Right cardiac atrium (tissue), 5 donors: Measurements from ENCODE around the gene RPTOR. TPM values are rescaled to one million over a fixed set of nuclear protein-coding genes. Genes with fewer than 3 reads are reported as not detected.

Experiments used
- ATAC-seq, 2 donors: fragments of 200-7000 bp; cut with Tn5 transposase; one replicate each; pipeline versions ENCODE4 v1.8.0 to v1.9.1; 2020; ENCODE audit warnings: moderate library complexity in 2 of 2, mild to moderate bottlenecking in 1 of 2
- DNase-seq, 3 donors: peaks; one replicate each; pipeline ENCODE4 v3.0.0-alpha.2; 2020
- H3K27ac ChIP-seq: one replicate; pipeline ENCODE4 v1.5.1; 2013; ENCODE audit warnings: mild to moderate bottlenecking, low read length, control low read depth, moderate library complexity
- H3K27me3 ChIP-seq: one replicate; pipeline ENCODE4 v1.6.1; 2013; ENCODE audit not compliant: control insufficient read depth, insufficient read depth
- H3K4me1 ChIP-seq: one replicate; pipeline ENCODE4 v1.6.1; 2013; ENCODE audit warnings: low read length; ENCODE audit not compliant: control insufficient read depth, insufficient read depth
- H3K4me3 ChIP-seq: one replicate; pipeline ENCODE4 v1.5.1; 2013; ENCODE audit warnings: low read length, control low read depth
- H3K9me3 ChIP-seq: one replicate; pipeline ENCODE4 v1.6.1; 2013; ENCODE audit warnings: low read length; ENCODE audit not compliant: control insufficient read depth
- WGBS: extraction: QIAGEN DNeasy Blood & Tissue Kit; methylation state at CpG from one replicate; pipeline ENCODE4 v1.1.7; 2013; 5-methylcytosine and 5-hydroxymethylcytosine counted together
- intact Hi-C, 4 donors: fragments of 100-400 bp; cut with DNase I; formaldehyde crosslinking; loops; one replicate each; pipeline versions ENCODE4 v1.11.0 to v1.14.0; 2022 to 2023
- polyA plus RNA-seq: library from polyadenylated mRNA; stranded (reverse); fragments of 200-250 nt; gene quantifications from one replicate; pipeline ENCODE4 v1.2.3, GENCODE V29; 2013
- total RNA-seq, 4 donors: library from RNA; stranded (reverse); fragmentation: NEBNext Ultra II Directional; extraction: Animal tissue kit (Norgen Biotek cat#: 25700); gene quantifications; one replicate each; pipeline ENCODE4 v1.2.1, GENCODE V29; 2021
- donor health status: healthy with polysubstance abuse.
- donor health status: DM: no; HTN: yes; CAD: no.
- donor health status: DM: no; HTN: no; CAD: no.
- donor health status: DM: no; HTN: yes; CAD: no; lungs with severe emphysema.
- donor health status: DM: yes; HTN: yes; CAD: no.

The RPTOR gene
- total and polyA plus RNA-seq, 5 donors: 15.2 to 27.0 (median 25.3) TPM

DNA sequence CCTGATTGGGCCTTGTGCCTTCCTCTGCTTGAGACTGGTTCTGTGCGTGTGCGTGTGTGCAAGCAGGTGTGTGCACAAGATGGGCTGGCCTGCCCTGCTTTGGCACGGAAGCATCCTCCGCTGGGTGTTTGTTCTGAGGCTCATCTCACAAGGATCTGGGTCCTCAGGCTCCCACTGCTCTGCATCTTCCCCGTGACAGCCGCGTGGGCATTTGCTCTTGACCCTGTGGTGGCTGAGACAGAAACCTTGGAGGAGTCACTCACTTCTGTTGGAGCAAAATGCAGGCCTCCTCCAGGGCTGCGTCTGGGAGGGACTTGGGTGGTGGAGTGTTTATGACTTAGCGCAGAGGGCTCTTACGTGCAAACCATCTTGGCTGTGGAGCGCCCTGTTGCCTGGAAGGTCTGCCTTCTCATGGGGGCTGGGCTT is 119.2 kb downstream of the RPTOR start:
- Histone ChIP-seq H3K27me3 (no peaks in the 10 kb centered on the region), H3K27ac (no peak overlapping the region), H3K4me3 (no peak overlapping the region), H3K9me3 (no peaks in the 10 kb centered on the region), H3K4me1 (peaks cover 3% of the 10 kb centered on the region)
- intact Hi-C loops: no loop called here
- 74% methylated on average over 11 of the region's 11 CpGs for whole genome bisulfite sequencing
- DNase-seq (peak in 2 of 3 donors; percentile 43 to 74), ATAC-seq (peak; percentile 63 to 79)

DNA sequence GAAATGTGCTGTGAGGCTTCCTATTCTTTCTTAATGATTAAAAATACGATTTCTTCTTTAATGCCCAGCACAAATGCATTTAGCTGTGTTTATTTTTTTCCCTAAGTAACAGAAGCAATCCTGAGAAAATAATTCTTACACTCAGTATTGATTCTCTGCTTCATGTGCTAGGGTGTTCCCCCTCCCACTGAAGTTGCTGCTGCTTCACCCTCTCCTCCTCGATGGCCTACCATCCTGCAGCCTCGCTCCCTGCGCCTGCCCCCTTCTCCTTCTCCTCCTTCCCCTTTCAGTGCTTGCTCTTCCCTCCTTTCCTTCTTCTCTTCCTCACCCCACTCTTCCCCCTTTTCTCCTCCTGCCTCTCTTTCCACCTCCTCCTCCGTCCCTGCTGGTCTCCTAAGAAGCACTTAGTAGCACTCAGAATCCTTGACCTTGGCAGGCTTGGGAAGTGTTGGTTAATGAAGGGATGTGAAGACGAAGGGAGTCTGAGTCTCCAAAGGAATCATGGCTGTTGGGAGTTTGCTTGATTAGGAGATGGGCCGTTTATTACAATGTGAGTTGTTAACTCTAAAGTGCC is 119.7 kb downstream of the RPTOR start:
- Histone ChIP-seq H3K27me3 (no peaks in the 10 kb centered on the region), H3K27ac (no peak overlapping the region), H3K4me3 (no peak overlapping the region), H3K4me1 (peaks cover 3% of the 10 kb centered on the region), H3K9me3 (no peaks in the 10 kb centered on the region)
- ATAC-seq: no peak
- WGBS: 42% methylated on average over 7 of the region's 7 CpGs
- DNase-seq: no peak
- intact Hi-C loops: no loop called here

DNA sequence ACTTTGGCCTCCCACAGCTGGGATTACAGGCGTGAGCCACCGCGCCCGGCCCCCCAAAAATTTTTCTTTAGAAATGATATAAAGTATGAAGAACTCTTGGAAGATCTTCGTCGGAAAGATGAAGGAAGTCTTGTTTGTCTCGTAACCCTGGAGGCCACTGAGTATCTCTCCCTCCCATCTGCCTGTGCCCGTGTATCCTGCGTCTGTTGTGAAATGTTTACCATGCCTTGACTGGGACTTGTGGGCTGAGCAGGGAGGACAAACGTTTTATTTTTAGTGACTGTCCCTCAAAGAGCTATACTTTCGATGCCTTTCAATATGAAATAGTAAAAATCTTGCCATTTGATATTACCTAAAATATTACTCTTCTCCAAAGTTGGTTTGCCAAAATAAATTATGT is 121.2 kb downstream of the RPTOR start:
- intact Hi-C loops: no loop called here
- DNase-seq (no peak), ATAC-seq (no peak)
- Histone ChIP-seq H3K27ac (no peak overlapping the region), H3K4me1 (peaks cover 3% of the 10 kb centered on the region), H3K9me3 (no peaks in the 10 kb centered on the region), H3K4me3 (no peak overlapping the region), H3K27me3 (no peaks in the 10 kb centered on the region)
- 86% methylated on average over 11 of the region's 11 CpGs for WGBS

DNA sequence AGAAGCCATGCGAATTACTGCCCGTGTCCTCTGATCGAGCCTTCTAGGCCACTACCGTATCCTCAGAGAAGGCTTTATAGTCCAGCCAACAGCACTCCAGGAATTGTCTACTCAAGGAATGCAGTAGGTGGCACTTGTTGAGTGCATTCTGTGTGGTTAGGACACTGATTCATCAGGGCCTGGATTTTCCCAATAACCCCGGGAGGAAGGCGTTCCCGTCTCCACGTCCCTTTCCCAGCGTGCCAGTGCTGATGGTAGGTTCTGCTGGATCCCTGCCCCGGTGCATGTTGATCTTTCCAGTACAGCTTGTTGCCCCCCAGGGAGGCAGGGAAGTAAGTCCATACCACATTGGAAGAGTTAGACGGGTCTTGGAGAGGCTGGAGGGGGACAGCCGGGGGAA is 122.2 kb downstream of the RPTOR start:
- DNase-seq: no peak
- no peak overlapping the region for H3K27ac ChIP-seq
- WGBS: 97% methylated on average over 12 of the region's 12 CpGs
- no peak overlapping the region for H3K4me3 ChIP-seq
- intact Hi-C loops: no loop called here
- peaks cover 3% of the 10 kb centered on the region for H3K4me1 ChIP-seq
- no peaks in the 10 kb centered on the region for H3K9me3 ChIP-seq
- no peaks in the 10 kb centered on the region for H3K27me3 ChIP-seq
- no peak for ATAC-seq

DNA sequence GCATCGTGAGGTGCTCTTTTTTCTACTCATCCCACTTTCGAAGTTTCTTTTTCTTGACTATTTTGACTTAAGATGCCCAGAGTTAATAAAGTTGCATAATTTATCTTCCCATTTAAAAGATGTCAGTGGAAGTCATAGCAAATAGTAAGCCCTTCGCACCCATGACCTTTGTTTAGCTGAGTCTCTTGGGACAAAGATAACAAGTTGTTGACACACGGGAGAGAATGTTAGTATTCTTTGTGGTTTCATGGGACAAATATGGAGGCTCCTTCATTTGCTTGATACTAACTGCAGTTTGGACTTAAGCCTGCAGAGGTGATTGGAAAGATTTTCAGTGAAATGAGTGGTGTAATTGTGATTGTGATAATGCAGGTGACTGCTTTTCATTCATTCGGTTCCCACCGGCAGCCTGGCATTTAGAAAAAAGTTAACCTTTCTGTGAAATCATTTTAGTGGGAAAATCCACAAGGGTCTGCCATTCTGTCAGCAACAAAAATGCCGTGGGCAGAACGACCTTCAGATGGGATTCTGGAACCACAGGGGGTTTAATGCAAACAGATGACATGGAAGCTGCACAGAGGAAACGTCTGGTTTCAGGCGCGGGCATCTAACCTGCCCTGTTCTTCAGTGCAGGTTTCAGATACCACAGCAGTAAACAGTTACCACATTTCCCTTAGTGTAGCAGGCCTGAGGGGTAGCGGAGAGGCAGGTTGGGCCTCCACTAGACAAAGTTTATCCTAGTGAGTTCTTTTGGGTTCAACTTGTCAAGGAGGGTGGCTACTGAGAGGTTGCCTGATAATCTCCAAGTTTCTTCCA is 123.0 kb downstream of the RPTOR start:
- Histone ChIP-seq H3K27ac (no peak overlapping the region), H3K9me3 (no peaks in the 10 kb centered on the region), H3K4me1 (peaks cover 3% of the 10 kb centered on the region), H3K4me3 (no peak overlapping the region), H3K27me3 (no peaks in the 10 kb centered on the region)
- ATAC-seq (no peak), DNase-seq (no peak)
- WGBS: 82% methylated on average over 12 of the region's 12 CpGs
- intact Hi-C loops: no loop called here

DNA sequence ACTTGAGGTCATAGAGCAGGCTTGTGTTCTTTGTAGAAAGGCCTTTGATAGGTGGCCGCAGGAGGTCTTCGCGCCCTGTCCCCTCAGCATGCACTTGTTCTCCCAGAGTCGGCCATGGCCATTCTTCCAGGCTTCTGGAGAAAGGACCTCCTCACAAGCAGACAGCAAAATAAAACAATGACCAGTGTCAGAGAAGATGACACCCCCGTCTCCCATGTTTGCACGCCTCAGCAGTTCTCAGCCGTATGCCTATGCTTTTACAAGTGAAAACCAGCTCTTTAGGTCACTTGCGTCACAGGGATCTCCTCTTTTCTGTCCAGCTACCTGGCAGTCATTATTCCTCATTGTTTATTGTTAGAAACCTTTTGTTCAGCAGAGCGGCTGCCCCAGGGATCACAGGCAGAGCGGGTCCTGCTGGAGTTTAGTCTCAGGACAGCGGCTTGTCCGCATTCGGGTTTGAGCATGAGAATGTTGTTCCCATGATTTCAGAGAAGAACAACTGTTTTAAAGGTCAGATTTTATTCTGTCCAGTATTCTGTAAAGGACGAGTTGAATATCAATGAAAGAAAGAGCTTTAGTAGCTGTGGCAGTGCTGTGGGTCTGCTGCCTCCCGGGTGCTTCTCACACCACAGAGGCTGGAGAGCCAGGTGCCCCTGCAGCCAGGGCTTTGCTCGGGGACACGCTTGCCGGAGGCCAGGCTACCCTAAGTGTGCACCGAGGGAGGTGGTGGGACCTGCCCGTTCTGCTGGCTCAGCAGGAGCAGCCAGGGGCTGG is 123.9 kb downstream of the RPTOR start:
- DNase-seq (no peak), ATAC-seq (no peak)
- Histone ChIP-seq H3K4me3 (no peak overlapping the region), H3K27me3 (no peaks in the 10 kb centered on the region), H3K4me1 (peaks cover 3% of the 10 kb centered on the region), H3K9me3 (no peaks in the 10 kb centered on the region), H3K27ac (no peak overlapping the region)
- intact Hi-C loops: no loop called here
- WGBS: 90% methylated on average over 20 of the region's 20 CpGs

DNA sequence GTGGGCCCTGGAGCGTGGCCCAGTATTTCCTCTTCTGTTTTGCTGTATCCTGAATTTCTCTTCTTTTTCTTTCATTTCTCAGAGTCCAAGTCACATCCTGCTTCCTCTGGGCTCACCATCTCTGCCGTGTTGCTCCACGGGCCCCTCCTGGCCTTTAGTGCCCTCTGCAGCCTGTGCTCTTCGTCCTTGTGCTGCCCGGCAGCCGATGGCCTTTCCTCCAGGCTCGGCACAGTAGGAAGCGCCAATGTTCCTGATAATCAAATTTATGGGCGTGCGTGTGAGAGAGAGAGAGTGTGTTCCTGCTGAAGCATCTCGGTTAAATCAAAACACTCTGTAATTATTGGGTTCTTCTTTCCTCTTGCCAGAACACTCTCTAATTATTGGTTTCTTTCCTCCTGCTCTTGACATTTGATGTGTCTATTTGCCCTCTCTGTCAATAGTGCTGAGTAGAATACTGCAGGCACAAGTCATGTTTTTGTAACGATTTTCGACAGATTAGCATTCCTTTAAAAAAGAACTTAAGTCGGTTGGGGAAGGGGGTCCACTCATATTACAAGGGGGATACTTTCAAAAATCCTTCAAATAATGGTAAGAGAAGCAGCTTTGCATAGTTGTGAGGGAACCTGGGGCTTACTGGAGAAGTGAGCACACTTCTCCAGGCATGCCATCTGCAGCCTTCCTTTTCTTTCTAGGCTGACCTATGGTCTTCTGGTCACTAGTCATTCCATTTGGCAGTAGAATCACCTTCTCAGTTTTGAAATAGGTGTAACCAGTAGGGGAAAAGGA is 126.6 kb downstream of the RPTOR start:
- ATAC-seq (no peak), DNase-seq (no peak)
- Histone ChIP-seq H3K27me3 (no peaks in the 10 kb centered on the region), H3K27ac (no peak overlapping the region), H3K4me3 (no peak overlapping the region), H3K4me1 (no peaks in the 10 kb centered on the region), H3K9me3 (no peaks in the 10 kb centered on the region)
- intact Hi-C loops: no loop called here
- 79% methylated on average over 14 of the region's 14 CpGs for WGBS

DNA sequence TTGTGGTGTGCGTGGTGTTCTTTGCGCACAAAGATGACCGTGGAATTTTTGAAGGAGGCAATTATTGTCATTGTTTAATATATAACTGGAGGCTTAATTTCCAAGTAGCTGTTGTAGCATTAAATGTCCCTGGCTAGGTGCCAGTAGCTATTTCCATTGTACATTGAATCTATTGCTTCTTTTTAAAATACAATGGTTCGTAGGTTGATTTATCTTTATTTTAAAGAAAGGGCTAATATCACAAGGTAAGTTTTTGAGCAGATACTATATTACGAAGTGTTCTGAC is 127.1 kb downstream of the RPTOR start:
- DNase-seq (no peak), ATAC-seq (no peak)
- no peaks in the 10 kb centered on the region for H3K4me1 ChIP-seq
- no peaks in the 10 kb centered on the region for H3K27me3 ChIP-seq
- intact Hi-C loops: no loop called here
- no peak overlapping the region for H3K27ac ChIP-seq
- WGBS: 87% methylated on average over 5 of the region's 5 CpGs
- H3K9me3 ChIP-seq: no peaks in the 10 kb centered on the region
- no peak overlapping the region for H3K4me3 ChIP-seq

DNA sequence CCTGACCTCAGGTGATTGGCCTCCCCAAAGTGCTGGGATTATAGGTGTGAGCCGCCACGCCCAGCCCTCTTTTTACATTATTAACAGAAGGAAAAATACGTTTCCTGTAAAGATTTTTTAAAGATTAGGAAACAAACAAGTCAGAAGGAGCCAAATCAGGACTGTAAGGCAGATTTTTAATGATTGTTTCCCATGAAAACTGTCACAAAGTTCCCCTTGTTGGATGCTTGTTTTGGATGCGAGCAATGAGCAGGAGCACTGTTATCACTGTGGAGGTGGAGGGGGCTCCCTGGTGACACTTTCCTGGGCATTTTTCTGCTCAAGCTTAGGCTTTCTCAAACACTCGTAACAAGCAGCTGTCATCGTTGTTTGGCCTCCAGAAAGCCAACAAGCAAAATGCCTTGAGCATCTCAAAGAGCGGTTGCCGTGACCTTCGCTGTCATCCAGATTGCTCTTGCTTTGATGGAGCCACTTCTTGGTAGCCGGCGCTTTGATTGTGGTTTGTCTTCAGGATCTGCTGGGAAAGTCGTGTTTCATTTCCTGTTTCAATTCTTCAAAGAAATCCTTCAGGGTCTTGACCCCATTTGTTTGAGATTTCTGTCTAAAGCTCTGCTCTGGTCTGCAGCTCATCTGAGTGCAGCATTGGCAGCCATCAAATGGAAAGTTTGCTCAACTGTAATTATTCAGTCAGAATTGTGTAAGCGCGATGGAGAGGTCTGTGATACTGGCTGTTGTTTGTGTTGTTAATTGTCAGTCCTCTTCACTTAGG is 128.7 kb downstream of the RPTOR start:
- Histone ChIP-seq H3K27ac (no peak overlapping the region), H3K27me3 (no peaks in the 10 kb centered on the region), H3K9me3 (no peaks in the 10 kb centered on the region), H3K4me1 (no peaks in the 10 kb centered on the region), H3K4me3 (no peak overlapping the region)
- WGBS: 72% methylated on average over 14 of the region's 14 CpGs
- ATAC-seq: peak in 1 of 2 donors; percentile 41
- intact Hi-C loops: no loop called here
- no peak for DNase-seq

DNA sequence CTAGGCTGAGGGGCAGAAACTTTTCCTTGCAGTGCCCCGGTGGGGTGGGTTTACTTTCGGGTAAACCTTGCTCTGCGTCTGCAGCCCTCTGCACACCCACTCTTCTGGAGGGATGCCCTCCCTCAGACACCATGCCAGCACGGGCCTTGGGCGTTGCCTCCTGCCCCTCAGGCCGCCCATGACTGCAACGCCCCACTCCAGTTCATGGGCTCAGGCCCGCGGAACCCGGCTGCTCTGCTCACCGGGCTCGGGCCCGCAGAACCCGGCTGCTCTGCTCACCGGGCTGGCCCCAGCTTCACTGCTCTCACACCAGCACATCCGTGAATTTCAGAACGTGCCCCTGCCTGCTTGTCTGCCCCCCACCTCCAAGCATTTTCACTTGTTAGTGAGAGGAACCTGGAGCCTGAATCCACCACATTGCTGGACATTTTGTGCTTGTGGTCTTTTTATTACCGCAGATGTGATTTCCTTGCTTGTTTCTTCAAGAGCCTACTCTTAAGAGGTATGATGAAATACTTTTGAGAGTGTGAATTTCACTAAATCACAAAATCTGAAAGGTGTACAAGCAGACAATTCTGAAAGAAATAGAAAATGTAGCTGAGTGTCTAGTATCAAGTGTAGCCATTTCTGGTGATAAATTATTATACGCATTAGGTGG is 130.9 kb downstream of the RPTOR start:
- no peaks in the 10 kb centered on the region for H3K9me3 ChIP-seq
- no peak overlapping the region for H3K4me3 ChIP-seq
- no peak overlapping the region for H3K27ac ChIP-seq
- intact Hi-C loops: no loop called here
- DNase-seq (no peak), ATAC-seq (peak in 1 of 2 donors; percentile 41)
- H3K27me3 ChIP-seq: no peaks in the 10 kb centered on the region
- 92% methylated on average over 19 of the region's 19 CpGs for WGBS
- peaks cover 4% of the 10 kb centered on the region for H3K4me1 ChIP-seq
